ENCODE results near the gene KLHL20. TPM values are rescaled to one million over a fixed set of nuclear protein-coding genes. Genes with fewer than 3 reads are reported as not detected.
"Not testable (repeated sequence)": the region's sequence is repeated elsewhere in the genome, so short reads cannot be mapped to it uniquely, and the experiment has no call there.

Gene KLHL20
- total and polyA plus RNA-seq, 8 donors: 23.9 to 31.7 (median 28.7) TPM

- no peak overlapping the region for H3K4me3 ChIP-seq
- no peaks in the 10 kb centered on the region for H3K9me3 ChIP-seq
- ATAC-seq (no peak), DNase-seq (no peak)
- H3K27ac ChIP-seq: no peak overlapping the region
- H3K27me3 ChIP-seq: no peaks in the 10 kb centered on the region
- no peak for TF ChIP-seq CTCF (IDR thresholded peaks at IDR 0.05)
- intact Hi-C loops (cut with DNase I): no loop called here
- no peaks in the 10 kb centered on the region for H3K4me1 ChIP-seq
- H3K36me3 ChIP-seq: peaks cover 0 to 30% of the 10 kb centered on the region in 2 donors
Measured at GRCh38 chr1:173798078-173798477, 83.3 kb downstream of the KLHL20 start.

- DNase-seq; H3K9me3 ChIP-seq; H3K27ac ChIP-seq; intact Hi-C loops (cut with DNase I); H3K4me3 ChIP-seq; ATAC-seq; H3K4me1 ChIP-seq; H3K27me3 ChIP-seq: not testable (repeated sequence)
- H3K36me3 ChIP-seq: peaks cover 0 to 38% of the 10 kb centered on the region in 2 donors
Measured at GRCh38 chr1:173799995-173800394, 85.2 kb downstream of the KLHL20 start.

GRCh38 chr1:173802961-173803360 is 88.2 kb downstream of the KLHL20 start:
- TF ChIP-seq CTCF (IDR thresholded peaks at IDR 0.05): no peak
- no peaks in the 10 kb centered on the region for H3K9me3 ChIP-seq
- no peaks in the 10 kb centered on the region for H3K4me1 ChIP-seq
- H3K27me3 ChIP-seq: no peaks in the 10 kb centered on the region
- peaks cover 0 to 56% of the 10 kb centered on the region in 2 donors for H3K36me3 ChIP-seq
- ATAC-seq (no peak), DNase-seq (no peak)
- H3K27ac ChIP-seq: no peak overlapping the region
- intact Hi-C loops (cut with DNase I): no loop called here
- H3K4me3 ChIP-seq: no peak overlapping the region

GRCh38 chr1:173813654-173814053 is 98.9 kb downstream of the KLHL20 start:
- DNase-seq; H3K9me3 ChIP-seq; H3K27me3 ChIP-seq; intact Hi-C loops (cut with DNase I); H3K27ac ChIP-seq; H3K4me1 ChIP-seq; H3K4me3 ChIP-seq; ATAC-seq: not testable (repeated sequence)
- peaks cover 0 to 32% of the 10 kb centered on the region in 2 donors for H3K36me3 ChIP-seq

- DNase-seq: no peak
- H3K4me3 ChIP-seq: no peak overlapping the region
- H3K27me3 ChIP-seq: no peaks in the 10 kb centered on the region
- H3K36me3 ChIP-seq: peaks cover 0 to 4% of the 10 kb centered on the region in 2 donors
- no peak for TF ChIP-seq CTCF (IDR thresholded peaks at IDR 0.05)
- H3K9me3 ChIP-seq: no peaks in the 10 kb centered on the region
- intact Hi-C loops (cut with DNase I): no loop called here
- ATAC-seq: no peak
- peaks cover 2 to 14% of the 10 kb centered on the region in 2 donors for H3K4me1 ChIP-seq
- no peak overlapping the region for H3K27ac ChIP-seq
Measured at GRCh38 chr1:173818459-173818858, 103.7 kb downstream of the KLHL20 start.

- Histone ChIP-seq H3K36me3 (peaks cover 0 to 4% of the 10 kb centered on the region in 2 donors), H3K4me1 (peaks cover 2 to 22% of the 10 kb centered on the region in 2 donors), H3K4me3 (no peak overlapping the region), H3K27ac (no peak overlapping the region), H3K9me3 (no peaks in the 10 kb centered on the region), H3K27me3 (no peaks in the 10 kb centered on the region)
- intact Hi-C loops (cut with DNase I): no loop called here
- TF ChIP-seq CTCF (IDR thresholded peaks at IDR 0.05): no peak
- DNase-seq (no peak), ATAC-seq (no peak)
Measured at GRCh38 chr1:173821680-173822079, 106.9 kb downstream of the KLHL20 start.

Data from left lung (tissue), 10 donors.